HepG2 (cell line): ENCODE results near the gene CTDSP2. TPM values are rescaled to one million over a fixed set of nuclear protein-coding genes. Genes with fewer than 3 reads are reported as not detected.
"Not testable (repeated sequence)": the region's sequence is repeated elsewhere in the genome, so short reads cannot be mapped to it uniquely, and the experiment has no call there.

Source experiments
- ATAC-seq: fragments of 200-7000 bp; cut with Tn5 transposase; 3 replicates; pipeline ENCODE4 v1.9.1; 2020; ENCODE audit warnings: mild to moderate bottlenecking, moderate library complexity
- BruUV-seq: library from RNA; stranded (reverse); fragments of 400-500 nt; replicated peaks from 2 replicates; lab custom pipeline; 2021; lab: Mats Ljungman, UMichigan
- CTCF ChIA-PET: fragments of 300-600 bp; formaldehyde crosslinking; extraction: SDS; loops from one replicate; lab custom pipeline; 2021; ENCODE audit warnings: low total read pairs, inconsistent platforms, low intra/inter-chr PET ratio; lab: Yijun Ruan, JAX
- POLR2A ChIA-PET: fragments of 350-600 bp; sonication (Branson Sonifier 250); formaldehyde crosslinking; loops from one replicate; lab custom pipeline; 2020; ENCODE audit warnings: antibody characterized with exemption, inconsistent platforms; lab: Yijun Ruan, JAX
- DNase-seq: peaks from one replicate; pipeline ENCODE4 v3.0.0-alpha.2; 2015; ENCODE audit warnings: low spot score
- FAIRE-seq: peaks from 3 replicates; lab custom pipeline; 2011; peaks lifted over from hg19 to GRCh38; lab: Jason Lieb, UNC
- H2AFZ ChIP-seq: one replicate; pipeline ENCODE4 v1.6.1; 2011; ENCODE audit warnings: low read length, inconsistent platforms
- H3K27ac ChIP-seq: fragments of 300-600 bp; 3 replicates; pipeline ENCODE4 v1.8.0; 2011; ENCODE audit warnings: mixed run types, mild to moderate bottlenecking, mixed read lengths, low read length, inconsistent platforms; ENCODE audit not compliant: insufficient read depth; ENCODE audit errors: extremely low read length
- H3K27me3 ChIP-seq, 2 experiments: fragments of 200-600 bp in 1 of 2; 2 replicates in 1 of 2; 3 replicates in 1 of 2; pipeline versions ENCODE4 v1.6.0 to v1.8.0; 2011; ENCODE audit warnings: low read length in 2 of 2, mild to moderate bottlenecking in 2 of 2, moderate library complexity in 2 of 2, inconsistent platforms in 1 of 2; ENCODE audit not compliant: insufficient read depth in 2 of 2, control insufficient read depth in 1 of 2
- H3K36me3 ChIP-seq, 2 experiments: fragments of 200-600 bp in 1 of 2; replicated peaks in 1 of 2; 2 replicates in 1 of 2; 3 replicates in 1 of 2; pipeline versions ENCODE4 v1.5.1 to v1.8.0; 2011; ENCODE audit warnings: low read length in 2 of 2, inconsistent platforms in 1 of 2; ENCODE audit not compliant: insufficient read depth in 2 of 2, control insufficient read depth in 1 of 2
- H3K4me1 ChIP-seq: 2 replicates; pipeline ENCODE4 v1.5.1; 2012; ENCODE audit warnings: low read length, inconsistent platforms; ENCODE audit not compliant: insufficient read depth
- H3K4me2 ChIP-seq: 2 replicates; pipeline ENCODE4 v1.6.0; 2011; ENCODE audit warnings: low read depth, low read length, inconsistent platforms
- H3K4me3 ChIP-seq, 3 experiments: fragments of 200-600 bp in 1 of 3; sonication (generic), shearing (Covaris generic) in 1 of 3; replicated peaks in 1 of 3; 2 replicates each; pipeline ENCODE4 v1.5.1; 2011 to 2016; ENCODE audit warnings: low read length in 3 of 3, inconsistent platforms in 2 of 3, low read depth in 2 of 3, mild to moderate bottlenecking in 2 of 3, control low read depth in 1 of 3, mixed read lengths in 1 of 3; ENCODE audit not compliant: insufficient read depth in 1 of 3
- H3K79me2 ChIP-seq: one replicate; pipeline ENCODE4 v1.6.1; 2011; ENCODE audit warnings: low read length, inconsistent platforms; ENCODE audit not compliant: insufficient read depth
- H3K9ac ChIP-seq: 2 replicates; pipeline ENCODE4 v1.6.0; 2011; ENCODE audit warnings: mild to moderate bottlenecking, low read depth, low read length, inconsistent platforms; ENCODE audit not compliant: insufficient read depth
- H3K9me3 ChIP-seq: 2 replicates; pipeline ENCODE4 v1.5.1; 2012; ENCODE audit warnings: mild to moderate bottlenecking, low read length
- H4K20me1 ChIP-seq: 2 replicates; pipeline ENCODE4 v1.6.0; 2011; ENCODE audit warnings: inconsistent platforms, mild to moderate bottlenecking, low read length, moderate library complexity; ENCODE audit not compliant: insufficient read depth
- BCL6 ChIP-seq: IDR thresholded peaks from 2 replicates; pipeline ENCODE4 v1.6.1; 2016; ENCODE audit warnings: missing genetic modification reagents, missing compliant biosample characterization
- ERF ChIP-seq: IDR thresholded peaks from 2 replicates; pipeline ENCODE4 v1.6.1; 2018; ENCODE audit warnings: missing biosample characterization, missing genetic modification reagents
- FOXO1 ChIP-seq: sonication (generic); formaldehyde crosslinking; IDR thresholded peaks from 2 replicates; pipeline ENCODE4 v1.4.0; 2020; ENCODE audit warnings: missing genetic modification reagents
- NR2F6 ChIP-seq, 2 experiments: IDR thresholded peaks; 2 replicates each; pipeline ENCODE4 v1.6.1; 2016; ENCODE audit warnings: antibody characterized with exemption in 1 of 2, mild to moderate bottlenecking in 1 of 2
- WGBS: methylation state at CpG from one replicate; pipeline ENCODE4 v1.1.6; 2017; ENCODE audit warnings: low lambda C conversion rate; 5-methylcytosine and 5-hydroxymethylcytosine counted together
- in situ Hi-C: cut with HindIII; loops from 2 replicates; pipeline ENCODE4 v1.10.0; 2017; ENCODE audit warnings: low pct_unique_long_range_greater_than_20kb; ENCODE audit not compliant: extremely low pct_ligation_motif_present
- intact Hi-C: fragments of 100-400 bp; cut with micrococcal nuclease; formaldehyde crosslinking; loops from one replicate; pipeline ENCODE4 v1.10.0; 2022; ENCODE audit not compliant: unreplicated experiment
- polyA plus RNA-seq, 8 experiments: library from polyadenylated mRNA; depleted of rRNA in 3 of 8; stranded (reverse) in 7 of 8; unstranded in 1 of 8; fragments of >200 nt; fragmentation: Illumina TruSeq in 4 of 8; extraction: Trizol in 4 of 8; gene quantifications; 2 replicates each; pipeline versions ENCODE4 v1.2.1 to v1.2.3, GENCODE V29; 2011 to 2016; ENCODE audit warnings: low read depth in 4 of 8, missing spikeins in 1 of 8, mixed read lengths in 1 of 8; ENCODE audit not compliant: insufficient read depth in 1 of 8
- total RNA-seq, 5 experiments: library from RNA; depleted of rRNA; stranded (reverse); fragments of >200 nt; fragmentation: Illumina TruSeq; extraction: Trizol; gene quantifications; 2 replicates each; pipeline ENCODE4 v1.2.3, GENCODE V29; 2016; ENCODE audit warnings: low read depth in 1 of 5
- TF ChIP-seq, protein P1 (sequence below): sonication (generic); formaldehyde crosslinking; IDR thresholded peaks from 2 replicates; pipeline ENCODE4 v1.4.0; 2020; ENCODE audit warnings: missing genetic modification reagents, borderline replicate concordance
- TF ChIP-seq, protein P2 (sequence below): IDR thresholded peaks from 2 replicates; pipeline ENCODE4 v1.6.1; 2012; ENCODE audit warnings: inconsistent platforms

CTDSP2 gene
- total and polyA plus RNA-seq, 2 of the 13 experiments (the other 11 are each of a cell fraction or from before 2014, with no cell fraction given) = 38.1 to 82.5 TPM

DNA sequence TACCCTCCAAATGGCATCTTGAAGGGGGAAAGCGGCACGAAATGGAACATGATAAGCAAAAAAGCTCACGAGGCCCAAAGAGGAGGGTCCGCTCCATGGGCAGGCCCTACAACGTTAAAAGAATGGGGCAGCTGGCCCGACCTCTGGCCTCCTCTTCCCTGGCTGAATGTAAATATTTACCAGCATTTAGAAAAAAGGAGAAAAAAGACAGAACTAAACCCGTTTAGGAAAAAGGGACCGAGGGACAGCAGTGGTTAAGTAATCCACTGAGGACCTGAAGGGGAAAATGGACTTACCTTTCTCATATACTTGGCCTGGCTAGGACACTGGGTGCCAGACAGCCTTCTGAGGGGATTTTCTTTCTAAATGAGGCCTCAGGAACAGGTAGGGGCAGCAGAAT lies 26.4 kb downstream of the CTDSP2 start (continued):
- TF ChIP-seq, protein P1, sequence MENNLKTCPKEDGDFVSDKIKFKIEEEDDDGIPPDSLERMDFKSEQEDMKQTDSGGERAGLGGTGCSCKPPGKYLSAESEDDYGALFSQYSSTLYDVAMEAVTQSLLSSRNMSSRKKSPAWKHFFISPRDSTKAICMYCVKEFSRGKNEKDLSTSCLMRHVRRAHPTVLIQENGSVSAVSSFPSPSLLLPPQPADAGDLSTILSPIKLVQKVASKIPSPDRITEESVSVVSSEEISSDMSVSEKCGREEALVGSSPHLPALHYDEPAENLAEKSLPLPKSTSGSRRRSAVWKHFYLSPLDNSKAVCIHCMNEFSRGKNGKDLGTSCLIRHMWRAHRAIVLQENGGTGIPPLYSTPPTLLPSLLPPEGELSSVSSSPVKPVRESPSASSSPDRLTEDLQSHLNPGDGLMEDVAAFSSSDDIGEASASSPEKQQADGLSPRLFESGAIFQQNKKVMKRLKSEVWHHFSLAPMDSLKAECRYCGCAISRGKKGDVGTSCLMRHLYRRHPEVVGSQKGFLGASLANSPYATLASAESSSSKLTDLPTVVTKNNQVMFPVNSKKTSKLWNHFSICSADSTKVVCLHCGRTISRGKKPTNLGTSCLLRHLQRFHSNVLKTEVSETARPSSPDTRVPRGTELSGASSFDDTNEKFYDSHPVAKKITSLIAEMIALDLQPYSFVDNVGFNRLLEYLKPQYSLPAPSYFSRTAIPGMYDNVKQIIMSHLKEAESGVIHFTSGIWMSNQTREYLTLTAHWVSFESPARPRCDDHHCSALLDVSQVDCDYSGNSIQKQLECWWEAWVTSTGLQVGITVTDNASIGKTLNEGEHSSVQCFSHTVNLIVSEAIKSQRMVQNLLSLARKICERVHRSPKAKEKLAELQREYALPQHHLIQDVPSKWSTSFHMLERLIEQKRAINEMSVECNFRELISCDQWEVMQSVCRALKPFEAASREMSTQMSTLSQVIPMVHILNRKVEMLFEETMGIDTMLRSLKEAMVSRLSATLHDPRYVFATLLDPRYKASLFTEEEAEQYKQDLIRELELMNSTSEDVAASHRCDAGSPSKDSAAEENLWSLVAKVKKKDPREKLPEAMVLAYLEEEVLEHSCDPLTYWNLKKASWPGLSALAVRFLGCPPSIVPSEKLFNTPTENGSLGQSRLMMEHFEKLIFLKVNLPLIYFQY (CRISPR knock-in tag) = peak; percentile 46; the same call in 1 of the 2 replicates
- TF ChIP-seq FOXO1 (CRISPR knock-in tag) (peak; percentile 34; the same call in 1 of the 2 replicates), NR2F6 (IDR thresholded peaks at IDR 0.05) (peak; percentile 62), BCL6 (CRISPR knock-in tag) (0 out of 2 replicates have a peak, but pooled peaks have one; percentile 19), ERF (CRISPR knock-in tag) (peak; percentile 38; the same call in 1 of the 2 replicates)
- TF ChIP-seq, protein P2, sequence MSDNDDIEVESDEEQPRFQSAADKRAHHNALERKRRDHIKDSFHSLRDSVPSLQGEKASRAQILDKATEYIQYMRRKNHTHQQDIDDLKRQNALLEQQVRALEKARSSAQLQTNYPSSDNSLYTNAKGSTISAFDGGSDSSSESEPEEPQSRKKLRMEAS = peak; percentile 17; the same call in 1 of the 2 replicates
- TF ChIP-seq NR2F6 (CRISPR knock-in tag; IDR thresholded peaks at IDR 0.05) = not testable (repeated sequence)

DNA sequence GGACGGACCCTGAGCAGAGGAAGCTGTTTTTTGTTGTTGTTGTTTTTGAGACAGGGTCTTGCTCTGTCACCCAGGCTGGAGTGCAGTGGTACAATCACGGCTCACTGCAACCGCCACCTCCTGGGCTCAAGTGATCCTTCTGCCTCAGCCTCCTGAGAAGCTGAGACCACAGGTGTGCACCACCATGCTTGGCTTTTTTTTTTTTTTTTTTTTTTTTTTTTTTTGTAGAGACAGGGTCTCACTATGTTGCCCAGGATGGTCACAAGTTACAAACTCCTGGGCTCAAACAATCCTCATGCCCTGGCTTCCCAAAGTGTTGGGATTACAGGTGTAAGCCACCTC lies 28.6 kb downstream of the CTDSP2 start:
- H2AFZ ChIP-seq, H3K9ac ChIP-seq, in situ Hi-C loops, H3K27me3 ChIP-seq, DNase-seq, BruUV-seq, H3K27ac ChIP-seq, CTCF ChIA-PET, H4K20me1 ChIP-seq, ATAC-seq, H3K4me3 ChIP-seq, intact Hi-C loops, FAIRE-seq, H3K36me3 ChIP-seq, H3K9me3 ChIP-seq, H3K79me2 ChIP-seq, H3K4me2 ChIP-seq: not testable (repeated sequence)
- H3K4me1 ChIP-seq = peaks cover 89% of the 10 kb centered on the region
- POLR2A ChIA-PET = interaction anchor here (0.6 to 0.9 kb wide), 4 partner anchors 21 to 35 kb away, joined by 3 to 4 read pairs (median 3); partner anchors contain the start of gene CTDSP2
- WGBS = 96% methylated on average over 3 of the region's 3 CpGs
